Transverse colon (tissue), 1 donor: ENCODE measurements around the gene IZUMO4.

Experiments used
- EP300 ChIP-seq: sonication (generic); formaldehyde crosslinking; IDR thresholded peaks from one replicate; pipeline ENCODE4 v1.6.1; 2017; ENCODE audit warnings: antibody characterized with exemption, low read depth
- POLR2A ChIP-seq: fragments of 450-650 bp; IDR thresholded peaks from one replicate; pipeline ENCODE4 v1.6.1; 2016; ENCODE audit warnings: antibody characterized with exemption, mild to moderate bottlenecking, moderate library complexity

DNA sequence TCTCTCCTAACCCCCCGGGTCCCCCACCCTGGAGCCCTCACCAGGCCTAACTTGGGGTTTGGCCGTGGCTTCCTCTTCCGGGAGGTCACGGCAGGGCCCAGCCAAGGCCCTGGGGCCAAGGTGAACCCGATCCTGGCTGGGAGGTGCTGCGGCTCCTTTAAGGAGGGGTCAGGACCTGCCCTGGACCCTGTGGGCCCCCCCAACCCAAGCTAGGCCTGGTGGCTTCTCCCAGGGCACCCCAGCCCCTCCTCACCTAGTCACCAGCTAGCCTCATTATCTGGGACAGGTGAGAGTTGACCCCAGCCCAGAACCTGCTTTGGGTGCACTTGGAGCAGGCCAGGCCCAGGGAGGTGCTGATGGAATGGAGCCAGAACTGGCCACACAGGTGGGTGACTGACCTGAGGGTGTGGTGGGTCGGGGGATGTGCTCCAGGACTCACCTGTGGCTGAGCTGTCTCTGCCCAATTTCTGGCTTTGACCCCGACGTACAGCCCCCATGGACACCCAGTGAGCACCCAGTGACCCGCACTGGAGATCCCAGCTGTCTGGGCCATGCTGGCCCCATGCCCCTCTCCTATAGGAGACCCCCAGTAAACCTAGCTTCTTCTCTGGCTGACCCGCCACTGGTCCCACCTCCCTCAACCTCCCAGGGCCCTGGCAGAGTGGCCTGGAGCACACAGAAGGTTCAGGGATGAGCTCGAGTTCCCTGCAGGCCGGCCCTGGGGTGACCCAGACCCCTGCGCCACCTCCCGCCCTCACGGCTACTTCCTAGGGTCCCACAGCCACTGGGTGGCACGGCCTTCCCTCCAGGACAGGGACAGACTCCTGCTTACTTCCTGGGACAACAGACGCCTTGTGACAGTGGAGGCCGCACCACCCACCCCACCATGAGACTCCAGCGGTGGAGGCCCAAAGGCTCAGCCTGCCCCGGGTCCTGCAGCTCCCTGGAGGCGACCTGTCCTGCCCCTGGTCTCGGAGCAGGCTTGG, 38.9 kb upstream of the IZUMO4 start:
- TF ChIP-seq EP300, result no peak
- TF ChIP-seq POLR2A, result no peak
